ENCODE results near the gene INKA2. TPM values are rescaled to one million over a fixed set of nuclear protein-coding genes. Genes with fewer than 3 reads are reported as not detected.

INKA2 gene
- total RNA-seq (ENCODE audit: low replicate concordance), result 1.1 and 5.7 TPM in 2 replicates

DNA sequence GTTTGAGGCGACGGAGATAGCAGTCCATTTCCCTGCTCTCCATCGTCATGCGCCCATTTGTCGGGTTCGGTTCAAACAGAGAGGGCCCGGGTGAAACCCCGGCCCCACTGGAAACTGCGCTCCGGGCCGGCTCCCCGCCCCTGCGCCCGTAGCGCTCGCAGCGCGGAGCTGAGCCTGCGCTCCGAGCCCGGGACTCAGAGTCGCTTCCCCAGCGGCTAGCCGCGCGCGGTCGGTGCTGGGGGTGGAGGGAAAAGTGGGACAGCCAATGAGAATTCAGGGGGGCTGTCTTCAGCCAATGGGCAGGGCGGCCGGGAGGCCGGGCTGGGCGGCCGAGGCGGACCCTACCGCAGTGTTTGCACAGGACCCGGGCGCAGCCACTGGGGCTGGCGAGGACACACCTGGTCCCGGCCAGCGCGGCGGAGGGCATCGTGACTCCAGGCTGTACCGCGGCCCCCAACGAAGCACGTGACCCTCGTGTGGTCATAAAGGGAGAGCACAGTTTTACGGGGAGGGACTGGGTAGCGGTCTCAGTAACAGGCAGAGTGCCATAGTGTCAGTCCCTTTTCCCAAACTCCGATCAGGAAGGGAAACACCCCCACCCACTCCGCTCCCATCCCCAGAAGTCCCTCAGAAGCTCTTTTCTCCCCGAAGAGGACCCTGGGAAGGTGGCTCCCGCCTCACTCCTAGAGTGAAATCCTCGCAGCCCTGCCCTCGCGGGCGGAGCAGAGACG lies at the start of gene INKA2:
Gene INKA2, minus strand, starts transcription at position 202 of the 731 bp plus-strand sequence. Its CDS starts 153 bp downstream, at position 49.

DNA sequence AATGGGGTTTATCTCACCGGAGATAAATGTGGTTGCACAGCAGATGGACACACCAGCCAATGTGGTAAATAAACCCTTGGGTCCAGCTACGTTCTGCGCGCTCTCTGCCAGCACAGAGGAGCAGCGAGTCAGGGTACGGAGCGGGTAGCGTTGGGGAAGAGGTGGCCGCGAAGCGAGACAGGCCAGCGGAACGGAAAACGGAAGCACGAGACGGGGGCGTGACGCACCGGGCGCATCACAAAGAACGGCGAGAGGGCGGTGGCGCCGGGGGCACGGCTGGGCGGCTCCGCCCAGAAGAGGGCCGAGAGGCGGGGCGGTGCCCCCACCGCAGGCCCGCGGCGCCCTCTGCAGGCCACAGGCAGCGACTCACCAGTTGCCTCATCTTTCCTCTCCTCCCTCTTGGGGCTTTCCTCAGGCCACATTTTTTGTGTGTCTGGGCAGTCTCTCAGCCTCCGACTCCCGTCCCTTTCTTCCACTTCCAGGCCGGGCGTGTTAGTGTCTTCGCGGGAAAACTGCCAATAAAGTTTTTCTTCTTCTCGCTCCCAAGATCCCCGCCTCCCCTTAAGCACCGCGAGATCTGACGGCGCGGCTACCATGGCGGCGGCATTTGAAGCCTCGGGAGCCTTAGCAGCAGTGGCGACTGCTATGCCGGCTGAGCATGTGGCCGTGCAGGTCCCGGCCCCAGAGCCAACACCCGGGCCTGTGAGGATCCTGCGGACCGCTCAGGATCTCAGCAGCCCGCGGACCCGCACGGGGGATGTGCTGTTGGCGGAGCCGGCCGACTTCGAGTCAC lies 16.3 kb upstream of the INKA2 start, which contains the start of gene DDX20:
Gene DDX20, plus strand, starts transcription at position 571 of the 793 bp plus-strand sequence. Its CDS starts 24 bp downstream, at position 595.

Other genes starting within 250 kb of the INKA2 start
- gene ADORA3, start 235.8 kb downstream of the INKA2 start, total RNA-seq (ENCODE audit: low replicate concordance), result not detected in 2 replicates
- gene TMIGD3, start 235.8 kb downstream of the INKA2 start, total RNA-seq (ENCODE audit: low replicate concordance), result not detected in 2 replicates
- 13.2 and 25.5 TPM in 2 replicates for gene RAP1A, start 119.6 kb downstream of the INKA2 start, total RNA-seq (ENCODE audit: low replicate concordance)
- gene DDX20, start 16.5 kb upstream of the INKA2 start, total RNA-seq (ENCODE audit: low replicate concordance), result 10.9 and 15.1 TPM in 2 replicates